ENCODE results near the gene ZNF677. TPM values are rescaled to one million over a fixed set of nuclear protein-coding genes. Genes with fewer than 3 reads are reported as not detected.
A peak's percentile ranks its signal among the peaks of the same experiment; 100 is the strongest.

ZNF677 gene
- total and polyA plus RNA-seq, 2 donors (not counting 3 experiments of a cell fraction or from before 2014, with no cell fraction given) = 13.4 to 21.0 TPM

DNA sequence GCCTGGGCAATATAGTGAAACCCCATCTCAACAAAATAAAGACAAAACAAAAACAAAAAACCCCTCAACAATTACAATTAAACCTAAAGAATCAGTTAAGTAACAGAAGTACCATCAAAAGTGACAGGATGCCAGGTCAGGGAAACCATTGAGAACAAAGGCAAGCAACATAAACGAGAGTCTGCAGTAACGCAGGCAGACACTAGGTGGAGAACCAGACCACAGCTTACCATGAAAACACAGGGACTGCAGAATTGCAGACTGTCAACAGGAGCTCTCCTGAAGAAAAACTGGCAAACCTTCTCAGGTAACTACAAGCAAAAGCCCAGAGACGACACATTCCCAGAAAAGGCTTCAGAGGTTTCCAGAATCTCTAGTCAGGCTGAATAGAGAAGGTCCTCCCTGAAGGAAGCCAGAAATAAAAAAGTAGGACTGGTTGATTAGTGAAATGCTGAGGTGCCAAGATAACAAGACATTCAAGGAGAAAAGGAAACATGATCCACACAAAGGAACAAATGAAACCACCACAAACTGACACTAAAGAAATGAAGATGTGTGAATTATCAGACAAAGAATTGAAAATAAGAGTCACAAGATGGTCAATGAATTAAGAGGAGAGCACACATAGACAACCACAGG lies 59.3 kb downstream of the ZNF677 start:
- no peaks in the 10 kb centered on the region for H4K20me1 ChIP-seq (replicated peaks; ENCODE audit: control insufficient read depth, extremely low read depth, insufficient read depth, low read length)
- no peak overlapping the region for H3K4me2 ChIP-seq (ENCODE audit: insufficient read depth, low read length)
- H3K36me3 ChIP-seq (ENCODE audit: control insufficient read depth in 2 of 2, extremely low read depth in 1 of 2, insufficient read depth in 2 of 2, low read length in 2 of 2) = no peaks in the 10 kb centered on the region
- ChIA-PET POLR2A (no interaction called here), CTCF (interaction anchor here (0.6 to 1.8 kb wide), 27 partner anchors 33 to 1071 kb away, joined by 3 to 37 read pairs (median 4); partner anchors contain the start of genes ZNF347, ZNF677, ZNF761 and ZNF765)
- no peak overlapping the region for H2AFZ ChIP-seq (ENCODE audit: low read depth, low read length)
- peak; percentile 82 for DNase-seq (ENCODE audit: low read depth, low spot score)
- FAIRE-seq = peak; percentile 63
- no peak overlapping the region for H3K4me3 ChIP-seq (replicated peaks in 1 of 3; ENCODE audit: insufficient read depth in 1 of 3, low read depth in 1 of 3, low read length in 3 of 3)
- dilution Hi-C loops (cut with MboI; ENCODE audit: extremely low pct_ligation_motif_present, low sequenced_read_pairs) (no loop called here), intact Hi-C loops (cut with micrococcal nuclease) (loop anchor here (1.0 to 10.0 kb wide), 10 partner anchors 57 to 839 kb away; partner anchors contain the start of genes ZNF525, ZNF528, ZNF677 and ZNF761)
- no TSS peak for BruUV-seq (replicated peaks)
- no peaks in the 10 kb centered on the region for H3K9me3 ChIP-seq (replicated peaks; ENCODE audit: control insufficient read depth, insufficient read depth, low read length)
- H3K27me3 ChIP-seq (ENCODE audit: control insufficient read depth in 2 of 2, insufficient read depth in 2 of 2, low read length in 2 of 2) = no peaks in the 10 kb centered on the region
- H3K79me2 ChIP-seq (ENCODE audit: control insufficient read depth, insufficient read depth, low read length) = no peaks in the 10 kb centered on the region
- H3K9ac ChIP-seq (replicated peaks; ENCODE audit: extremely low read depth, insufficient read depth, low read length) = no peak overlapping the region
- H3K4me1 ChIP-seq (ENCODE audit: control insufficient read depth, extremely low read depth, insufficient read depth, low read length) = peaks cover 2% of the 10 kb centered on the region
- no peaks in the 10 kb centered on the region for H3K9me1 ChIP-seq (replicated peaks; ENCODE audit: control insufficient read depth, extremely low read depth, insufficient read depth, low read length)
- H3K27ac ChIP-seq (ENCODE audit: insufficient read depth, low read depth, low read length) = no peak overlapping the region
- no peak for TF ChIP-seq JUN (IDR thresholded peaks at IDR 0.05; ENCODE audit: borderline replicate concordance, insufficient read depth, insufficient read length, low read depth)
- TF ChIP-seq POLR2A (IDR thresholded peaks at IDR 0.05; ENCODE audit: low read depth, low read length) = no peak
- TF ChIP-seq, protein P1, sequence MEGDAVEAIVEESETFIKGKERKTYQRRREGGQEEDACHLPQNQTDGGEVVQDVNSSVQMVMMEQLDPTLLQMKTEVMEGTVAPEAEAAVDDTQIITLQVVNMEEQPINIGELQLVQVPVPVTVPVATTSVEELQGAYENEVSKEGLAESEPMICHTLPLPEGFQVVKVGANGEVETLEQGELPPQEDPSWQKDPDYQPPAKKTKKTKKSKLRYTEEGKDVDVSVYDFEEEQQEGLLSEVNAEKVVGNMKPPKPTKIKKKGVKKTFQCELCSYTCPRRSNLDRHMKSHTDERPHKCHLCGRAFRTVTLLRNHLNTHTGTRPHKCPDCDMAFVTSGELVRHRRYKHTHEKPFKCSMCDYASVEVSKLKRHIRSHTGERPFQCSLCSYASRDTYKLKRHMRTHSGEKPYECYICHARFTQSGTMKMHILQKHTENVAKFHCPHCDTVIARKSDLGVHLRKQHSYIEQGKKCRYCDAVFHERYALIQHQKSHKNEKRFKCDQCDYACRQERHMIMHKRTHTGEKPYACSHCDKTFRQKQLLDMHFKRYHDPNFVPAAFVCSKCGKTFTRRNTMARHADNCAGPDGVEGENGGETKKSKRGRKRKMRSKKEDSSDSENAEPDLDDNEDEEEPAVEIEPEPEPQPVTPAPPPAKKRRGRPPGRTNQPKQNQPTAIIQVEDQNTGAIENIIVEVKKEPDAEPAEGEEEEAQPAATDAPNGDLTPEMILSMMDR (IDR thresholded peaks at IDR 0.05; ENCODE audit: extremely low read depth in 1 of 2, insufficient read depth in 1 of 2, low read depth in 1 of 2, low read length in 2 of 2) = peak; percentile 83
- TF ChIP-seq, protein P2, sequence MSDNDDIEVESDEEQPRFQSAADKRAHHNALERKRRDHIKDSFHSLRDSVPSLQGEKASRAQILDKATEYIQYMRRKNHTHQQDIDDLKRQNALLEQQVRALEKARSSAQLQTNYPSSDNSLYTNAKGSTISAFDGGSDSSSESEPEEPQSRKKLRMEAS (IDR thresholded peaks at IDR 0.05; ENCODE audit: insufficient read depth, insufficient read length) = no peak
- TF ChIP-seq EZH2 (IDR thresholded peaks at IDR 0.05; ENCODE audit: borderline replicate concordance, low read depth, low read length, severe bottlenecking) = no peak
- TF ChIP-seq GATA2 (IDR thresholded peaks at IDR 0.05; ENCODE audit: insufficient read depth, insufficient read length, low read depth, low read length) = no peak
- no peak for TF ChIP-seq POLR2AphosphoS5 (IDR thresholded peaks at IDR 0.05; ENCODE audit: insufficient read depth, low read depth, low read length)

Data from endothelial cell of umbilical vein (primary cell).